HCT116 (cell line): ENCODE results near the gene CCBE1. TPM values are rescaled to one million over a fixed set of nuclear protein-coding genes. Genes with fewer than 3 reads are reported as not detected.

ENCODE experiments used
- ATAC-seq: fragments of 200-7000 bp; cut with Tn5 transposase; 2 replicates; pipeline ENCODE4 v1.9.1; 2020; ENCODE audit warnings: mild to moderate bottlenecking, moderate library complexity
- BruUV-seq: library from RNA; stranded (reverse); fragments of 400-500 nt; replicated peaks from 2 replicates; lab custom pipeline; 2021; lab: Mats Ljungman, UMichigan
- CTCF ChIA-PET: fragments of 300-600 bp; sonication (Branson Sonifier 250); formaldehyde crosslinking; loops from one replicate; lab custom pipeline; 2021; ENCODE audit warnings: antibody characterized with exemption; lab: Charles Lee
- POLR2A ChIA-PET: fragments of 300-600, 350-600 bp; sonication (Branson Sonifier 250); formaldehyde crosslinking; loops from one replicate; lab custom pipeline; 2021; ENCODE audit warnings: antibody characterized with exemption; lab: Charles Lee
- RAD21 ChIA-PET, 2 experiments: fragments of 300-600 bp; sonication (Branson Sonifier 250); formaldehyde crosslinking; loops; one replicate each; lab custom pipeline; 2023; ENCODE audit warnings: low total read pairs in 2 of 2; ENCODE audit not compliant: uncharacterized antibody in 2 of 2, unreplicated experiment in 2 of 2, low non-redundant PET in 1 of 2; lab: Charles Lee
- DNase-seq: peaks from one replicate; pipeline ENCODE4 v3.0.0-alpha.2; 2010; ENCODE audit warnings: low read depth, low spot score
- H2AFZ ChIP-seq: fragments of 200-600 bp; shearing (Covaris generic), sonication (generic); 2 replicates; pipeline ENCODE4 v1.6.1; 2017; ENCODE audit warnings: low read depth, mixed run types, mixed read lengths, antibody characterized with exemption, low read length; ENCODE audit not compliant: poor library complexity, severe bottlenecking
- H3K27ac ChIP-seq: 2 replicates; pipeline ENCODE4 v1.5.1; 2012; ENCODE audit warnings: low read depth, low read length
- H3K27me3 ChIP-seq: fragments of 200-600 bp; sonication (generic); 2 replicates; pipeline ENCODE4 v1.6.1; 2016; ENCODE audit warnings: mixed run types, low read length, mixed read lengths; ENCODE audit not compliant: insufficient read depth
- H3K36me3 ChIP-seq, 2 experiments: fragments of 200-500 bp in 1 of 2; fragments of 200-600 bp in 1 of 2; sonication (Bioruptor generic) in 1 of 2; sonication (generic) in 1 of 2; 2 replicates each; pipeline versions ENCODE4 v1.5.1 to v1.6.1; 2014 to 2016; ENCODE audit warnings: low read length in 2 of 2, inconsistent platforms in 1 of 2, mixed read lengths in 1 of 2, mixed run types in 1 of 2; ENCODE audit not compliant: insufficient read depth in 2 of 2, control insufficient read depth in 1 of 2
- H3K4me1 ChIP-seq, 2 experiments: fragments of 200-600 bp in 1 of 2; sonication (generic) in 1 of 2; 2 replicates each; pipeline versions ENCODE4 v1.5.1 to v1.6.1; 2012 to 2017; ENCODE audit warnings: low read length in 2 of 2, inconsistent platforms in 1 of 2, mild to moderate bottlenecking in 1 of 2, mixed read lengths in 1 of 2, mixed run types in 1 of 2, moderate library complexity in 1 of 2; ENCODE audit not compliant: insufficient read depth in 2 of 2, control insufficient read depth in 1 of 2
- H3K4me2 ChIP-seq: fragments of 200-600 bp; sonication (generic); 2 replicates; pipeline ENCODE4 v1.6.1; 2017; ENCODE audit warnings: mixed run types, low read length, mixed read lengths
- H3K4me3 ChIP-seq, 2 experiments: fragments of 200-600 bp in 1 of 2; sonication (generic) in 1 of 2; replicated peaks in 1 of 2; 2 replicates each; pipeline ENCODE4 v1.5.1; 2011 to 2016; ENCODE audit warnings: low read length in 2 of 2, control low read depth in 1 of 2, low read depth in 1 of 2, mild to moderate bottlenecking in 1 of 2, mixed read lengths in 1 of 2, mixed run types in 1 of 2
- H3K79me2 ChIP-seq: fragments of 200-600 bp; sonication (generic); 2 replicates; pipeline ENCODE4 v1.6.1; 2017; ENCODE audit warnings: mild to moderate bottlenecking, mixed run types, low read length, moderate library complexity, mixed read lengths; ENCODE audit not compliant: insufficient read depth
- H3K9ac ChIP-seq: fragments of 200-600 bp; sonication (generic); 2 replicates; pipeline ENCODE4 v1.6.1; 2016; ENCODE audit warnings: low read length, mixed read lengths
- H3K9me2 ChIP-seq: fragments of 200-600 bp; sonication (generic), shearing (Covaris generic); 2 replicates; pipeline ENCODE4 v1.6.1; 2017; ENCODE audit warnings: mixed run types, mild to moderate bottlenecking, moderate library complexity; ENCODE audit not compliant: insufficient read depth
- H3K9me3 ChIP-seq, 2 experiments: fragments of 200-500 bp in 1 of 2; fragments of 200-600 bp in 1 of 2; sonication (Bioruptor generic) in 1 of 2; sonication (generic) in 1 of 2; 2 replicates each; pipeline ENCODE4 v1.6.1; 2014 to 2017; ENCODE audit warnings: low read length in 2 of 2, mixed read lengths in 2 of 2, inconsistent platforms in 1 of 2, low read depth in 1 of 2, mild to moderate bottlenecking in 1 of 2, mixed run types in 1 of 2, moderate library complexity in 1 of 2; ENCODE audit not compliant: control insufficient read depth in 1 of 2, insufficient read depth in 1 of 2
- H4K20me1 ChIP-seq: fragments of 200-600 bp; sonication (generic), shearing (Covaris generic); 2 replicates; pipeline ENCODE4 v1.6.1; 2017; ENCODE audit warnings: mixed run types, mild to moderate bottlenecking, moderate library complexity; ENCODE audit not compliant: insufficient read depth
- EGR1 ChIP-seq: IDR thresholded peaks from 2 replicates; pipeline ENCODE4 v1.6.1; 2012; ENCODE audit warnings: low read depth
- EZH2 ChIP-seq: fragments of 200-600 bp; sonication (generic); IDR thresholded peaks from 2 replicates; pipeline ENCODE4 v1.6.1; 2017; ENCODE audit warnings: antibody characterized with exemption, mixed run types
- FOSL1 ChIP-seq: IDR thresholded peaks from 2 replicates; pipeline ENCODE4 v1.6.1; 2012; ENCODE audit warnings: low read depth
- JUND ChIP-seq: IDR thresholded peaks from 2 replicates; pipeline ENCODE4 v1.6.1; 2012
- POLR2AphosphoS5 ChIP-seq: IDR thresholded peaks from 2 replicates; pipeline ENCODE4 v1.6.1; 2011; ENCODE audit warnings: mild to moderate bottlenecking, low read depth, low read length, moderate library complexity
- RAD21 ChIP-seq: IDR thresholded peaks from 2 replicates; pipeline ENCODE4 v1.6.1; 2012; ENCODE audit warnings: low read depth, mild to moderate bottlenecking
- SIN3A ChIP-seq: IDR thresholded peaks from 2 replicates; pipeline ENCODE4 v1.6.1; 2012; ENCODE audit warnings: low read depth
- SP1 ChIP-seq: IDR thresholded peaks from 2 replicates; pipeline ENCODE4 v1.6.1; 2012; ENCODE audit warnings: low read depth
- SRF ChIP-seq: IDR thresholded peaks from 2 replicates; pipeline ENCODE4 v1.6.1; 2012; ENCODE audit warnings: low read depth
- TCF7L2 ChIP-seq: IDR thresholded peaks from 2 replicates; pipeline ENCODE4 v1.7.0; 2011; ENCODE audit warnings: borderline replicate concordance, inconsistent platforms; ENCODE audit not compliant: insufficient read depth, insufficient read length; ENCODE audit errors: extremely low read depth
- YY1 ChIP-seq: IDR thresholded peaks from 2 replicates; pipeline ENCODE4 v1.6.1; 2011; ENCODE audit warnings: low read length, low read depth, moderate library complexity, mild to moderate bottlenecking; ENCODE audit not compliant: insufficient replicate concordance; ENCODE audit errors: extremely low read depth
- ZNF274 ChIP-seq: fragments of 200-500 bp; sonication (Bioruptor generic); IDR thresholded peaks from 2 replicates; pipeline ENCODE4 v1.6.1; 2014; ENCODE audit warnings: mild to moderate bottlenecking, low read depth, low read length, inconsistent platforms
- intact Hi-C: fragments of 100-400 bp; cut with micrococcal nuclease; formaldehyde crosslinking; loops from 2 replicates; pipeline ENCODE4 v1.10.0; 2022
- total RNA-seq: library from RNA; stranded (reverse); gene quantifications from one replicate; pipeline ENCODE4 v1.2.1, GENCODE V29; 2021; ENCODE audit not compliant: unreplicated experiment
- TF ChIP-seq, protein P1 (sequence below): IDR thresholded peaks from 2 replicates; pipeline ENCODE4 v1.6.1; 2012; ENCODE audit warnings: low read depth
- TF ChIP-seq, protein P2 (sequence below), 3 experiments: fragments of 200-600 bp in 1 of 3; sonication (generic) in 1 of 3; IDR thresholded peaks in 2 of 3; conservative IDR thresholded peaks in 1 of 3; 2 replicates each; pipeline ENCODE4 v1.5.1; 2012 to 2017; ENCODE audit warnings: low read depth in 2 of 3, low read length in 2 of 3, antibody characterized with exemption in 1 of 3, borderline replicate concordance in 1 of 3, control low read depth in 1 of 3, mild to moderate bottlenecking in 1 of 3, mixed read lengths in 1 of 3, mixed run types in 1 of 3, moderate library complexity in 1 of 3; ENCODE audit not compliant: insufficient read depth in 1 of 3
- TF ChIP-seq, protein P3 (sequence below): IDR thresholded peaks from 2 replicates; pipeline ENCODE4 v1.6.1; 2011; ENCODE audit warnings: mild to moderate bottlenecking, low read length, moderate library complexity; ENCODE audit not compliant: insufficient replicate concordance; ENCODE audit errors: extremely low read depth
- TF ChIP-seq, protein P4 (sequence below): IDR thresholded peaks from 2 replicates; pipeline ENCODE4 v1.6.1; 2012
- TF ChIP-seq, protein P5 (sequence below): IDR thresholded peaks from 2 replicates; pipeline ENCODE4 v1.6.1; 2012

CCBE1 gene
- total RNA-seq, 1 experiment from 2014 or later, result 0.84 TPM

DNA sequence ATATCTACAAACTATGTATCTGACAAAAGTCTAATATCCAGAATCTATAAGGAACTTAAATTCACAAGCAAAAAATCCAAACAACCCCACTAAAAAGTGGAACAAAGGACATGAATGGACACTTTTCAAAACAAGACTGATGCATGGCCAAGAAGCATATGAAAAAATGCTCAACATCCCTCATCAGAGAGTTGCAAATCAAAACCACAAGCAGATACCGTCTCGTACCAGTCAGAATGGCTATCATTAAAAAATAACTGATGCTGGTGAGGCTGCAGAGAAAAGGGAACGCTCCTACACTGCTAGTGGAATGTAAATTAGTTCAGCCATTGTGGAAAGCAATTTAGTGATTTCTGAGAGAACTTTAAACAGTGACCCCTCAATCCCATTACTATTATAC, 56.5 kb downstream of the CCBE1 start (continued):
- no peak for TF ChIP-seq SRF
- TF ChIP-seq EGR1, result no peak
- no peak for TF ChIP-seq EZH2

DNA sequence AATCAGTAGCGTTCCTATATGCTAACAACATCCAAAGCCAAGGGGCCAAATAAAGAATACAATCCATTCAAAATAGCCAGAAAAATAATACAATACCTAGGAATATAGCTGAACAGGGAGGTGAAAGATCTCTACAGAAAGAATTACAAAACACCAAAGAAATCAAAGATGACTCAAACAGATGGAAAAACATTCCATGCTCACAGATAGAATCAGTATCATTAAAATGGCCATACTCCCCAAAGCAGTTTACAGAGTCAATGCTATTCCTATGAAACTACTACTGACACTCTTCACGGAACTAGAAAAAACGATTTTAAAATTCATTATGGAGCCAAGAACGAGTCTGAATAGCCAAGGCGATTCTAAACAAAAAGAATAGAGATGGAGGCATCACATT, 57.4 kb downstream of the CCBE1 start:
- H3K27me3 ChIP-seq, result no peaks in the 10 kb centered on the region
- ChIA-PET RAD21 (no interaction called here), CTCF (no interaction called here)
- no peaks in the 10 kb centered on the region for H3K9me2 ChIP-seq
- intact Hi-C loops, result no loop called here
- no peaks in the 10 kb centered on the region for H3K36me3 ChIP-seq
- H3K9ac ChIP-seq, result no peak overlapping the region
- no peak overlapping the region for H3K4me2 ChIP-seq
- BruUV-seq, result no TSS peak
- H3K79me2 ChIP-seq, result no peaks in the 10 kb centered on the region
- H3K4me1 ChIP-seq, result no peaks in the 10 kb centered on the region
- no peak overlapping the region for H3K4me3 ChIP-seq
- H3K9me3 ChIP-seq, result no peaks in the 10 kb centered on the region
- no peak for ATAC-seq
- no peaks in the 10 kb centered on the region for H4K20me1 ChIP-seq
- H2AFZ ChIP-seq, result no peak overlapping the region
- TF ChIP-seq ZNF274 (no peak), RAD21 (no peak), SRF (no peak), EGR1 (no peak), YY1 (no peak), TCF7L2 (no peak), JUND (no peak), POLR2AphosphoS5 (no peak), SP1 (no peak), SIN3A (no peak), FOSL1 (no peak)
- TF ChIP-seq, protein P1, sequence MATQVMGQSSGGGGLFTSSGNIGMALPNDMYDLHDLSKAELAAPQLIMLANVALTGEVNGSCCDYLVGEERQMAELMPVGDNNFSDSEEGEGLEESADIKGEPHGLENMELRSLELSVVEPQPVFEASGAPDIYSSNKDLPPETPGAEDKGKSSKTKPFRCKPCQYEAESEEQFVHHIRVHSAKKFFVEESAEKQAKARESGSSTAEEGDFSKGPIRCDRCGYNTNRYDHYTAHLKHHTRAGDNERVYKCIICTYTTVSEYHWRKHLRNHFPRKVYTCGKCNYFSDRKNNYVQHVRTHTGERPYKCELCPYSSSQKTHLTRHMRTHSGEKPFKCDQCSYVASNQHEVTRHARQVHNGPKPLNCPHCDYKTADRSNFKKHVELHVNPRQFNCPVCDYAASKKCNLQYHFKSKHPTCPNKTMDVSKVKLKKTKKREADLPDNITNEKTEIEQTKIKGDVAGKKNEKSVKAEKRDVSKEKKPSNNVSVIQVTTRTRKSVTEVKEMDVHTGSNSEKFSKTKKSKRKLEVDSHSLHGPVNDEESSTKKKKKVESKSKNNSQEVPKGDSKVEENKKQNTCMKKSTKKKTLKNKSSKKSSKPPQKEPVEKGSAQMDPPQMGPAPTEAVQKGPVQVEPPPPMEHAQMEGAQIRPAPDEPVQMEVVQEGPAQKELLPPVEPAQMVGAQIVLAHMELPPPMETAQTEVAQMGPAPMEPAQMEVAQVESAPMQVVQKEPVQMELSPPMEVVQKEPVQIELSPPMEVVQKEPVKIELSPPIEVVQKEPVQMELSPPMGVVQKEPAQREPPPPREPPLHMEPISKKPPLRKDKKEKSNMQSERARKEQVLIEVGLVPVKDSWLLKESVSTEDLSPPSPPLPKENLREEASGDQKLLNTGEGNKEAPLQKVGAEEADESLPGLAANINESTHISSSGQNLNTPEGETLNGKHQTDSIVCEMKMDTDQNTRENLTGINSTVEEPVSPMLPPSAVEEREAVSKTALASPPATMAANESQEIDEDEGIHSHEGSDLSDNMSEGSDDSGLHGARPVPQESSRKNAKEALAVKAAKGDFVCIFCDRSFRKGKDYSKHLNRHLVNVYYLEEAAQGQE, result no peak
- TF ChIP-seq, protein P2, sequence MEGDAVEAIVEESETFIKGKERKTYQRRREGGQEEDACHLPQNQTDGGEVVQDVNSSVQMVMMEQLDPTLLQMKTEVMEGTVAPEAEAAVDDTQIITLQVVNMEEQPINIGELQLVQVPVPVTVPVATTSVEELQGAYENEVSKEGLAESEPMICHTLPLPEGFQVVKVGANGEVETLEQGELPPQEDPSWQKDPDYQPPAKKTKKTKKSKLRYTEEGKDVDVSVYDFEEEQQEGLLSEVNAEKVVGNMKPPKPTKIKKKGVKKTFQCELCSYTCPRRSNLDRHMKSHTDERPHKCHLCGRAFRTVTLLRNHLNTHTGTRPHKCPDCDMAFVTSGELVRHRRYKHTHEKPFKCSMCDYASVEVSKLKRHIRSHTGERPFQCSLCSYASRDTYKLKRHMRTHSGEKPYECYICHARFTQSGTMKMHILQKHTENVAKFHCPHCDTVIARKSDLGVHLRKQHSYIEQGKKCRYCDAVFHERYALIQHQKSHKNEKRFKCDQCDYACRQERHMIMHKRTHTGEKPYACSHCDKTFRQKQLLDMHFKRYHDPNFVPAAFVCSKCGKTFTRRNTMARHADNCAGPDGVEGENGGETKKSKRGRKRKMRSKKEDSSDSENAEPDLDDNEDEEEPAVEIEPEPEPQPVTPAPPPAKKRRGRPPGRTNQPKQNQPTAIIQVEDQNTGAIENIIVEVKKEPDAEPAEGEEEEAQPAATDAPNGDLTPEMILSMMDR (IDR thresholded peaks at IDR 0.05 in 2 of 3, conservative IDR thresholded peaks at IDR 0.05 in 1 of 3; ENCODE audit: borderline replicate concordance in 1 of 3, insufficient read depth in 1 of 3, low read depth in 2 of 3, low read length in 2 of 3), result no peak
- TF ChIP-seq, protein P3, sequence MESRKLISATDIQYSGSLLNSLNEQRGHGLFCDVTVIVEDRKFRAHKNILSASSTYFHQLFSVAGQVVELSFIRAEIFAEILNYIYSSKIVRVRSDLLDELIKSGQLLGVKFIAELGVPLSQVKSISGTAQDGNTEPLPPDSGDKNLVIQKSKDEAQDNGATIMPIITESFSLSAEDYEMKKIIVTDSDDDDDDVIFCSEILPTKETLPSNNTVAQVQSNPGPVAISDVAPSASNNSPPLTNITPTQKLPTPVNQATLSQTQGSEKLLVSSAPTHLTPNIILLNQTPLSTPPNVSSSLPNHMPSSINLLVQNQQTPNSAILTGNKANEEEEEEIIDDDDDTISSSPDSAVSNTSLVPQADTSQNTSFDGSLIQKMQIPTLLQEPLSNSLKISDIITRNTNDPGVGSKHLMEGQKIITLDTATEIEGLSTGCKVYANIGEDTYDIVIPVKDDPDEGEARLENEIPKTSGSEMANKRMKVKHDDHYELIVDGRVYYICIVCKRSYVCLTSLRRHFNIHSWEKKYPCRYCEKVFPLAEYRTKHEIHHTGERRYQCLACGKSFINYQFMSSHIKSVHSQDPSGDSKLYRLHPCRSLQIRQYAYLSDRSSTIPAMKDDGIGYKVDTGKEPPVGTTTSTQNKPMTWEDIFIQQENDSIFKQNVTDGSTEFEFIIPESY, result no peak
- TF ChIP-seq, protein P4, sequence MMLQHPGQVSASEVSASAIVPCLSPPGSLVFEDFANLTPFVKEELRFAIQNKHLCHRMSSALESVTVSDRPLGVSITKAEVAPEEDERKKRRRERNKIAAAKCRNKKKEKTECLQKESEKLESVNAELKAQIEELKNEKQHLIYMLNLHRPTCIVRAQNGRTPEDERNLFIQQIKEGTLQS, result no peak
- TF ChIP-seq, protein P5, sequence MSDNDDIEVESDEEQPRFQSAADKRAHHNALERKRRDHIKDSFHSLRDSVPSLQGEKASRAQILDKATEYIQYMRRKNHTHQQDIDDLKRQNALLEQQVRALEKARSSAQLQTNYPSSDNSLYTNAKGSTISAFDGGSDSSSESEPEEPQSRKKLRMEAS, result no peak
- TF ChIP-seq, all 23 proteins: peak for 0
- no peak for DNase-seq
- H3K27ac ChIP-seq, result no peak overlapping the region
- POLR2A ChIA-PET, result no interaction called here
